A549 (cell line): ENCODE measurements around the gene KRT84. TPM values are rescaled to one million over a fixed set of nuclear protein-coding genes. Genes with fewer than 3 reads are reported as not detected.

Source experiments
- ATAC-seq, 2 experiments: fragments of 200-7000 bp in 1 of 2; fragments of >200 bp in 1 of 2; cut with Nextera tagmentation in 1 of 2; cut with Tn5 transposase in 1 of 2; 3 replicates each; pipeline versions ENCODE4 v1.8.0 to v1.9.1; 2018 to 2020; ENCODE audit warnings: mild to moderate bottlenecking in 1 of 2, moderate library complexity in 1 of 2
- CTCF ChIA-PET: fragments of 300-600 bp; sonication (Branson Sonifier 250); formaldehyde crosslinking; extraction: SDS; loops from one replicate; lab custom pipeline; 2021; ENCODE audit warnings: antibody characterized with exemption, inconsistent platforms; lab: Yijun Ruan, JAX
- POLR2A ChIA-PET: fragments of 350-600 bp; formaldehyde crosslinking; extraction: SDS; loops from one replicate; lab custom pipeline; 2021; ENCODE audit warnings: antibody characterized with exemption, inconsistent platforms; lab: Yijun Ruan, JAX
- DNase-seq, 2 experiments: peaks; one replicate each; pipeline versions ENCODE4 v3.0.0 to v3.0.0-alpha.2; 2011 to 2016; ENCODE audit warnings: low read depth in 1 of 2, low spot score in 1 of 2
- FAIRE-seq: peaks from 2 replicates; lab custom pipeline; 2011; peaks lifted over from hg19 to GRCh38; lab: Jason Lieb, UNC
- H3K27ac ChIP-seq, 2 experiments: fragments of >200 bp; sonication (Bioruptor Twin); formaldehyde crosslinking; 3 replicates each; pipeline ENCODE4 v1.5.1; 2016 to 2017
- H3K4me1 ChIP-seq: fragments of >200 bp; sonication (Bioruptor Twin); formaldehyde crosslinking; 3 replicates; pipeline ENCODE4 v1.6.1; 2016
- H3K4me2 ChIP-seq: fragments of >200 bp; sonication (Bioruptor Twin); formaldehyde crosslinking; 3 replicates; pipeline ENCODE4 v1.6.1; 2016
- H3K4me3 ChIP-seq: fragments of >200 bp; sonication (Bioruptor Twin); formaldehyde crosslinking; 3 replicates; pipeline ENCODE4 v1.5.1; 2016
- H3K9me3 ChIP-seq: fragments of >200 bp; sonication (Bioruptor Twin); formaldehyde crosslinking; 3 replicates; pipeline ENCODE4 v1.6.1; 2016
- BHLHE40 ChIP-seq: IDR thresholded peaks from 2 replicates; pipeline ENCODE4 v1.6.1; 2012; ENCODE audit warnings: low read depth, low read length, inconsistent platforms
- CHD2 ChIP-seq: fragments of 150-350 bp; IDR thresholded peaks from 2 replicates; pipeline ENCODE4 v1.6.1; 2014; ENCODE audit warnings: low read length; ENCODE audit not compliant: partially characterized antibody
- CHD4 ChIP-seq: fragments of 200-600 bp; sonication (generic); IDR thresholded peaks from 2 replicates; pipeline ENCODE4 v1.6.1; 2016; ENCODE audit warnings: antibody characterized with exemption, mild to moderate bottlenecking, borderline replicate concordance
- CTCF ChIP-seq: fragments of >200 bp; sonication (Bioruptor Twin); formaldehyde crosslinking; IDR thresholded peaks from 3 replicates; pipeline ENCODE4 v1.5.1; 2016
- E2F6 ChIP-seq: IDR thresholded peaks from 2 replicates; pipeline ENCODE4 v1.6.1; 2012; ENCODE audit warnings: low read depth, borderline replicate concordance
- EHMT2 ChIP-seq: fragments of 200-600 bp; sonication (generic); IDR thresholded peaks from 2 replicates; pipeline ENCODE4 v1.6.1; 2016; ENCODE audit warnings: antibody characterized with exemption, low read depth, mild to moderate bottlenecking, moderate library complexity
- ESRRA ChIP-seq: fragments of 150-350 bp; IDR thresholded peaks from 2 replicates; pipeline ENCODE4 v1.6.1; 2014; ENCODE audit warnings: mild to moderate bottlenecking, low read length, borderline replicate concordance
- FOSB ChIP-seq: fragments of 250-450 bp; sonication (Bioruptor Pico); IDR thresholded peaks from 2 replicates; pipeline ENCODE4 v1.5.0; 2020; ENCODE audit warnings: mild to moderate bottlenecking, moderate library complexity
- FOSL2 ChIP-seq, 2 experiments: fragments of 450-650 bp in 1 of 2; fragments of >200 bp in 1 of 2; sonication (Bioruptor Twin) in 1 of 2; formaldehyde crosslinking; IDR thresholded peaks; 2 replicates each; pipeline versions ENCODE4 v1.5.0 to v1.6.1; 2016 to 2020; ENCODE audit warnings: mild to moderate bottlenecking in 1 of 2, moderate library complexity in 1 of 2
- FOXS1 ChIP-seq: fragments of 250-450 bp; sonication (Bioruptor Pico); IDR thresholded peaks from 2 replicates; pipeline ENCODE4 v1.5.0; 2020; ENCODE audit warnings: mild to moderate bottlenecking, moderate library complexity
- GATA3 ChIP-seq: IDR thresholded peaks from 2 replicates; pipeline ENCODE4 v1.6.1; 2012; ENCODE audit warnings: borderline replicate concordance
- HEYL ChIP-seq: fragments of 250-450 bp; sonication (Bioruptor Pico); IDR thresholded peaks from 2 replicates; pipeline ENCODE4 v1.8.0; 2021; ENCODE audit warnings: mild to moderate bottlenecking, moderate library complexity
- HOXB13 ChIP-seq: fragments of 250-450 bp; sonication (Bioruptor Pico); IDR thresholded peaks from 2 replicates; pipeline ENCODE4 v1.5.0; 2020; ENCODE audit warnings: low read depth, mild to moderate bottlenecking, moderate library complexity
- JUN ChIP-seq, 2 experiments: fragments of >200 bp; sonication (Bioruptor Twin); formaldehyde crosslinking; IDR thresholded peaks; 2 replicates in 1 of 2; 3 replicates in 1 of 2; pipeline ENCODE4 v1.6.1; 2016 to 2017
- JUNB ChIP-seq: fragments of >200 bp; sonication (Bioruptor Twin); formaldehyde crosslinking; IDR thresholded peaks from 2 replicates; pipeline ENCODE4 v1.6.1; 2016
- KDM1A ChIP-seq: fragments of 200-600 bp; sonication (generic); IDR thresholded peaks from 2 replicates; pipeline ENCODE4 v1.6.1; 2016; ENCODE audit warnings: low read depth, mild to moderate bottlenecking
- KDM5A ChIP-seq: fragments of 200-600 bp; sonication (generic); IDR thresholded peaks from 2 replicates; pipeline ENCODE4 v1.6.1; 2016; ENCODE audit warnings: antibody characterized with exemption, mild to moderate bottlenecking
- NFE2L2 ChIP-seq: fragments of 150-350 bp; conservative IDR thresholded peaks from 2 replicates; pipeline ENCODE4 v1.6.1; 2014; ENCODE audit warnings: low read length
- NPAS2 ChIP-seq: fragments of 250-450 bp; sonication (Bioruptor Pico); IDR thresholded peaks from 2 replicates; pipeline ENCODE4 v1.8.0; 2022; ENCODE audit warnings: mild to moderate bottlenecking, moderate library complexity, borderline replicate concordance
- RAD21 ChIP-seq, 2 experiments: fragments of >200 bp in 1 of 2; sonication (Bioruptor Twin) in 1 of 2; formaldehyde crosslinking in 1 of 2; IDR thresholded peaks in 1 of 2; conservative IDR thresholded peaks in 1 of 2; 2 replicates in 1 of 2; 3 replicates in 1 of 2; pipeline ENCODE4 v1.6.1; 2012 to 2018; ENCODE audit warnings: inconsistent platforms in 1 of 2
- RCOR1 ChIP-seq: fragments of 150-350 bp; IDR thresholded peaks from 2 replicates; pipeline ENCODE4 v1.6.1; 2014; ENCODE audit warnings: antibody characterized with exemption, low read length, low read depth
- RNF2 ChIP-seq: fragments of 200-600 bp; sonication (generic); IDR thresholded peaks from 2 replicates; pipeline ENCODE4 v1.6.1; 2016; ENCODE audit warnings: low read depth, mild to moderate bottlenecking, antibody characterized with exemption, moderate library complexity, borderline replicate concordance
- SREBF2 ChIP-seq: fragments of 450-650 bp; IDR thresholded peaks from 2 replicates; pipeline ENCODE4 v1.6.1; 2014; ENCODE audit warnings: mild to moderate bottlenecking, moderate library complexity
- TFCP2L1 ChIP-seq: fragments of 250-450 bp; sonication (Bioruptor Pico); IDR thresholded peaks from 2 replicates; pipeline ENCODE4 v1.5.0; 2021; ENCODE audit warnings: mild to moderate bottlenecking
- TP53 ChIP-seq: fragments of 250-450 bp; sonication (Bioruptor Pico); IDR thresholded peaks from 2 replicates; pipeline ENCODE4 v1.5.0; 2021; ENCODE audit warnings: mild to moderate bottlenecking, moderate library complexity
- ZFP36 ChIP-seq: fragments of 450-650 bp; IDR thresholded peaks from 2 replicates; pipeline ENCODE4 v1.6.1; 2014; ENCODE audit warnings: borderline replicate concordance; ENCODE audit not compliant: partially characterized antibody
- ZNF302 ChIP-seq: fragments of 250-450 bp; sonication (Bioruptor Pico); IDR thresholded peaks from 2 replicates; pipeline ENCODE4 v1.9.0; 2021; ENCODE audit warnings: inconsistent platforms, mild to moderate bottlenecking, moderate library complexity
- ZSCAN20 ChIP-seq: fragments of 250-450 bp; sonication (Bioruptor Pico); IDR thresholded peaks from 2 replicates; pipeline ENCODE4 v1.8.0; 2022; ENCODE audit warnings: mild to moderate bottlenecking, moderate library complexity
- WGBS: methylation state at CpG from one replicate; pipeline ENCODE4 v1.1.6; 2017; ENCODE audit errors: missing lambda C conversion rate; 5-methylcytosine and 5-hydroxymethylcytosine counted together
- polyA plus RNA-seq, 4 experiments: library from polyadenylated mRNA; depleted of rRNA in 3 of 4; stranded (reverse); fragments of >200 nt; fragmentation: RNase III in 1 of 4; extraction: RNeasy Plus Mini Kit Qiagen cat#74134 plus additional on column Dnase treatment in 1 of 4; gene quantifications; 2 replicates in 3 of 4; 3 replicates in 1 of 4; pipeline ENCODE4 v1.2.3, GENCODE V29; 2011 to 2017
- TF ChIP-seq, protein P1 (sequence below): fragments of 450-650 bp; IDR thresholded peaks from 2 replicates; pipeline ENCODE4 v1.6.1; 2014; ENCODE audit warnings: antibody characterized with exemption
- TF ChIP-seq, protein P2 (sequence below): IDR thresholded peaks from 2 replicates; pipeline ENCODE4 v1.6.1; 2012
- TF ChIP-seq, protein P3 (sequence below): fragments of 250-450 bp; sonication (Bioruptor Pico); IDR thresholded peaks from 2 replicates; pipeline ENCODE4 v1.5.0; 2021; ENCODE audit warnings: mild to moderate bottlenecking, moderate library complexity, borderline replicate concordance

KRT84 gene
- polyA plus RNA-seq, 2 of the 4 experiments (the other 2 are of a cell fraction): not detected

DNA sequence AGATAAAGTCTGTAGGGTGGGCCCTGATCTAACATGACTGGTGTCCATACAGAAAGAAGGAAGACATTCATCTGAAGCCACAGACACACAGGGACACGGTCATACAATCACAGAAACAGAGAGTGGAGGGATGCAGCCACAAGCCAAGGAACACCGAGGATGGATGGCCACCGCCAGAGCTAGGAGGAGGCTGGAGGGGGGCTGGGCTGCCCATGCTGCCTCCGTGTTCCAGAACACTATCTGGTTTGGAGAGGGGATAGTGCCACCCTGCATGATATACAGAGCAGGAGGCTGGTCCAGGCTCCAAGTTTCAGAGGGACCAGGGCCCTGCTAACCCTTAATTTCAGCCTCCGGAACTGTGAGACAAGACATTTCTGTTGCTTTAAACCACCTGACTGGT is 40.0 kb upstream of the KRT84 start:
- no peak for ATAC-seq
- DNase-seq: no peak
- Histone ChIP-seq H3K4me2 (no peak overlapping the region), H3K9me3 (no peaks in the 10 kb centered on the region), H3K4me1 (no peaks in the 10 kb centered on the region), H3K27ac (no peak overlapping the region), H3K4me3 (no peak overlapping the region)
- FAIRE-seq: no peak
- CTCF ChIA-PET: interaction anchor here (1.2 to 1.8 kb wide), 3 partner anchors 9 to 445 kb away, joined by 3 to 6 read pairs (median 4); no protein-coding TSS in a partner anchor
- POLR2A ChIA-PET: no interaction called here
- TF ChIP-seq CHD4 (no peak), CTCF (no peak), HEYL (CRISPR knock-in tag) (no peak), ESRRA (no peak), SREBF2 (no peak), ZSCAN20 (CRISPR knock-in tag) (no peak), TP53 (no peak), KDM1A (no peak), GATA3 (no peak), RCOR1 (no peak), EHMT2 (no peak), FOSB (CRISPR knock-in tag) (no peak), E2F6 (no peak), ZNF302 (no peak), JUN (IDR thresholded peaks at IDR 0.05) (no peak)
- TF ChIP-seq, protein P1, sequence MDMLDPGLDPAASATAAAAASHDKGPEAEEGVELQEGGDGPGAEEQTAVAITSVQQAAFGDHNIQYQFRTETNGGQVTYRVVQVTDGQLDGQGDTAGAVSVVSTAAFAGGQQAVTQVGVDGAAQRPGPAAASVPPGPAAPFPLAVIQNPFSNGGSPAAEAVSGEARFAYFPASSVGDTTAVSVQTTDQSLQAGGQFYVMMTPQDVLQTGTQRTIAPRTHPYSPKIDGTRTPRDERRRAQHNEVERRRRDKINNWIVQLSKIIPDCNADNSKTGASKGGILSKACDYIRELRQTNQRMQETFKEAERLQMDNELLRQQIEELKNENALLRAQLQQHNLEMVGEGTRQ: no peak
- WGBS: 64% methylated on average over 5 of the region's 5 CpGs

DNA sequence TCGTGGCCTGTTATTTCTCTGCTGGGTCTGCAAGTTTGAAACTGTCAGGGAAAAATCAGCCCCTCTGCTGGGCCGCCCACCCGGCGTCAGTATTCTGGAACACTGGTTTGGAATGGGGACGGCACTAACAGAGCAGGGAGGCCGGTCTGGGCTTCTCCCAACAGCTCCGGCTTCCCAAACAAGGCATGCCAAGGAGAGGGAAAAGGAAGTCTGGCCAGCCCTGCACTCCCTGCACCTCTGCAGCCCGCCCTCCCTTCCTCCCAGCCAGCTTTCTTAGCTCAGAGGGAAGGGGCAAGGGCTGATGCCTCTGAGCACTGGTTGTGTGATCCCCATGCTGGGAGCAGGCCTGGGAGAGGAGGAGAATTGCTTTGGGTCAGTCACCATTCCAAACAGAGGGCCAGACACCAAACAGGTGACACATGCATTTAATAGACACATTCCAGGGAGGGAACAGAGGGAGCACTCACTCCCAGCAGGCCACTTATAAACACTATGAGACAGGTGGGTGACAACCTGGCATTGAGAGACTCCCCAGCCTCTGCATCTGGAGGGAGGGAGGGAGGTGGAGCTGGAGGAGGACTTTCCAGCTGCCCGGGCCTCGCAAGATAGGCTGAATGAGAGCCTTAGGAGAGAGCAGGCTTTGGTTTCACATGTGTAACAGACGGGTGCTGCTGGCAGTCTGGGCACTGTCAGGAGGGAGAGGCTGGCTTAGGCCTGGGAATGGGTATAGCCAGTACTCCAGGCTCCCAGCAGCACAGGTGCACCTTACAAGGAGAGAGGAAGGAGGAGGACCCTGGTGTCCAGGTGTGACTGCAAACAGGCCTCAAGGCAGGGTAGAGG is 38.4 kb upstream of the KRT84 start:
- POLR2A ChIA-PET: no interaction called here
- Histone ChIP-seq H3K4me2 (no peak overlapping the region), H3K4me1 (no peaks in the 10 kb centered on the region), H3K4me3 (no peak overlapping the region), H3K27ac (no peak overlapping the region), H3K9me3 (no peaks in the 10 kb centered on the region)
- DNase-seq (no peak), FAIRE-seq (no peak), ATAC-seq (no peak; a peak in 1 of 6 replicates)
- TF ChIP-seq RNF2: no peak
- no peak for TF ChIP-seq FOSL2 (IDR thresholded peaks at IDR 0.05)
- no peak for TF ChIP-seq FOSL2 (CRISPR knock-in tag; IDR thresholded peaks at IDR 0.05)
- TF ChIP-seq BHLHE40: no peak
- no peak for TF ChIP-seq ZFP36
- no peak for TF ChIP-seq TFCP2L1 (CRISPR knock-in tag)
- no peak for TF ChIP-seq NPAS2 (CRISPR knock-in tag)
- no peak for TF ChIP-seq JUNB
- TF ChIP-seq CHD2: no peak
- TF ChIP-seq, protein P2, sequence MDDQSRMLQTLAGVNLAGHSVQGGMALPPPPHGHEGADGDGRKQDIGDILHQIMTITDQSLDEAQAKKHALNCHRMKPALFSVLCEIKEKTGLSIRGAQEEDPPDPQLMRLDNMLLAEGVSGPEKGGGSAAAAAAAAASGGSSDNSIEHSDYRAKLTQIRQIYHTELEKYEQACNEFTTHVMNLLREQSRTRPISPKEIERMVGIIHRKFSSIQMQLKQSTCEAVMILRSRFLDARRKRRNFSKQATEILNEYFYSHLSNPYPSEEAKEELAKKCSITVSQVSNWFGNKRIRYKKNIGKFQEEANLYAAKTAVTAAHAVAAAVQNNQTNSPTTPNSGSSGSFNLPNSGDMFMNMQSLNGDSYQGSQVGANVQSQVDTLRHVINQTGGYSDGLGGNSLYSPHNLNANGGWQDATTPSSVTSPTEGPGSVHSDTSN: no peak
- TF ChIP-seq KDM5A: no peak
- no peak for TF ChIP-seq NFE2L2
- TF ChIP-seq GATA3: no peak
- TF ChIP-seq HOXB13 (CRISPR knock-in tag): no peak
- TF ChIP-seq, protein P3, sequence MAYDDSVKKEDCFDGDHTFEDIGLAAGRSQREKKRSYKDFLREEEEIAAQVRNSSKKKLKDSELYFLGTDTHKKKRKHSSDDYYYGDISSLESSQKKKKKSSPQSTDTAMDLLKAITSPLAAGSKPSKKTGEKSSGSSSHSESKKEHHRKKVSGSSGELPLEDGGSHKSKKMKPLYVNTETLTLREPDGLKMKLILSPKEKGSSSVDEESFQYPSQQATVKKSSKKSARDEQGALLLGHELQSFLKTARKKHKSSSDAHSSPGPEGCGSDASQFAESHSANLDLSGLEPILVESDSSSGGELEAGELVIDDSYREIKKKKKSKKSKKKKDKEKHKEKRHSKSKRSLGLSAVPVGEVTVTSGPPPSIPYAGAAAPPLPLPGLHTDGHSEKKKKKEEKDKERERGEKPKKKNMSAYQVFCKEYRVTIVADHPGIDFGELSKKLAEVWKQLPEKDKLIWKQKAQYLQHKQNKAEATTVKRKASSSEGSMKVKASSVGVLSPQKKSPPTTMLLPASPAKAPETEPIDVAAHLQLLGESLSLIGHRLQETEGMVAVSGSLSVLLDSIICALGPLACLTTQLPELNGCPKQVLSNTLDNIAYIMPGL (CRISPR knock-in tag): no peak
- no peak for TF ChIP-seq RAD21 (conservative IDR thresholded peaks at IDR 0.05 in 1 of 2, IDR thresholded peaks at IDR 0.05 in 1 of 2)
- no peak for TF ChIP-seq FOXS1 (CRISPR knock-in tag)
- CTCF ChIA-PET: interaction anchor here (1.3 to 1.6 kb wide), 4 partner anchors 8 to 442 kb away, joined by 3 to 6 read pairs (median 4); no protein-coding TSS in a partner anchor
- 84% methylated on average over 11 of the region's 11 CpGs for WGBS
